ENCODE measurements around the gene EPHB3.

The EPHB3 gene

GRCh38 chr3:184596886-184597575 is 35.4 kb downstream of the EPHB3 start:
- no peak for DNase-seq (ENCODE audit: low read depth)
- no peak overlapping the region for H3K4me3 ChIP-seq (ENCODE audit: control insufficient read depth, low read depth, low read length)
- no peak for TF ChIP-seq CTCF (IDR thresholded peaks at IDR 0.05; ENCODE audit: control insufficient read depth, insufficient read depth, low read depth, low read length, missing control alignments)

GRCh38 chr3:184597829-184598573 is 36.4 kb downstream of the EPHB3 start:
- no peak for DNase-seq (ENCODE audit: low read depth)

DNA sequence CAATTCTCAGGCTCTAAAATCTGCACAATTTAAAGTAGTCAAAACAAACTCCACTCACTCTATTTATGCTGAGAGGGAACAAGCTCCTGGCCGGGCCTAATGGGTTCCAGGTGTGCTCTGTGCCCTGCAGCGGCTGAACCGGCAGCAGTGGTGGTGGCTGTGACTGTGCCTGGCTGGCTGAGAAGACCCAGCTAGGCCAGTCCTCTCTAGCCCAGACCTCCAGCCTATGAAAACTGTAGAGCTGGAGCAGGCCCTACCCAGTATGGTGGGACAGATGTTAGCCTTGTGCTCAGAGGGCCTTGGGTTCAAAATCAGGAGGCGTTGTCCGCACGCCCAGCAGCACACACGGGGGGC is 37.0 kb downstream of the EPHB3 start:
- no peak overlapping the region for H3K4me3 ChIP-seq (ENCODE audit: control insufficient read depth, low read depth, low read length)
- TF ChIP-seq CTCF (IDR thresholded peaks at IDR 0.05; ENCODE audit: control insufficient read depth, insufficient read depth, low read depth, low read length, missing control alignments) = no peak
- no peak for DNase-seq (ENCODE audit: low read depth)

More at GRCh38 chr3:184597829-184598573, 36.4 kb downstream of the EPHB3 start:
- TF ChIP-seq CTCF (IDR thresholded peaks at IDR 0.05; ENCODE audit: control insufficient read depth, insufficient read depth, low read depth, low read length, missing control alignments) = no peak
- no peak overlapping the region for H3K4me3 ChIP-seq (ENCODE audit: control insufficient read depth, low read depth, low read length)

DNA sequence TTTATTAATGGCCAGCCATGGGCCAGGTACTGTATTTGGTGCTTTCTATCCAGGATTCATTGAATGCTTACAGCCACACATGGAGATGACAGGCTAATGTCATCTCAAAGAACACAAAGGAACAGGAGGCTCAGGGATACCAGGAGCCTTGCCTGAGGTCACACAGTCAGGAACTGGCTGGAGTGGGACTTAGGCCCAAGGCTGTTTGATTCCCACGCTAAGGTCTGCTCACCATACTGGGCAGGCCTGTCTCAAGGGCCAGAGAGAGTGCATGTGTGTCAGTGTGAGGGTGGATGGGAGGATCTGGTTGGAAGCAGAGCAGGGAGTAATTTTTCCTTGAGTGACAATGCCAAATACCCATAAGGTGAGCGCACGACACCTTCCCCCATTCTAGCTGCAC is 37.6 kb downstream of the EPHB3 start:
- H3K4me3 ChIP-seq (ENCODE audit: control insufficient read depth, low read depth, low read length) = no peak overlapping the region
- DNase-seq (ENCODE audit: low read depth) = no peak
- TF ChIP-seq CTCF (IDR thresholded peaks at IDR 0.05; ENCODE audit: control insufficient read depth, insufficient read depth, low read depth, low read length, missing control alignments) = no peak

GRCh38 chr3:184600685-184601377 is 39.2 kb downstream of the EPHB3 start:
- H3K4me3 ChIP-seq (ENCODE audit: control insufficient read depth, low read depth, low read length) = no peak overlapping the region
- DNase-seq (ENCODE audit: low read depth) = no peak
- TF ChIP-seq CTCF (IDR thresholded peaks at IDR 0.05; ENCODE audit: control insufficient read depth, insufficient read depth, low read depth, low read length, missing control alignments) = no peak

DNA sequence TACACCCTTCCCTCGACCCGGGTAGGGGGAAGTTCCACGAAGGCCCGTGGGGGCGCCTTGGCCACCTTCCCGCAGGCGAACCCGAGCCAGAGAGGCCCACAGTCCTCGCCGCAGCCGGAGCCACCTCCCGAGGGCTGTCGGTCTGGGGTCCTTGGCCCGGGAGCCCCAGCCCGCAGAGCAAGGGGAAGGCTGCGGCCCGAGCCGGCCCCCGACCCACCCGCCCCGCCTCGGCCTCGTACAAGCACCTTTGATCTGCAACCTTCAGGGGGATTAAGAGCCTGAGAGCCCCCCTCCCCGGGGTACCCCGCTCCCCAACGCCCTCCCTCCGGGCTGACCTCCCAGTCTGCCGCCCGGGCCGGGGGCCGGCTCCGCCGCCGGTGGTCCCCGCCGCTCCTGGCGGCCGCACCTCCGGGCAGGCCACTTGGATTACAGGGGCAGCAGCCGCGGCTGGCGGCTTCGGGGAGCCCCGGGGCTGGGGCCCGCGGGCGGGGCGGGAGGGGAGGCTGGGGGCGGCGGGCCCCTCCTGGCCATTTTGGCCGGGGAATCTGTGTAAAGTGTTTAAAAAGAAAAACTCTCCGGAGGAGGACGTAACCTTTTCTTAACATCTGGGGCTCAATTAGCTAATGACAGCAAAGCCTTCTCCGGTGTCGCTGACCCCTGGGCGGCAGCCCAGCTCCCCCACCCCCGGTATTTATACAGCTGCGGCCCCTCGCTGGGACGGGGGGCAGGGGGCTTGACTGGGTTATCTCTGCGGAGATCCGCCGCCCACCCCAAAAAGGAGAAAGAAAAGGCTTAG is 40.2 kb downstream of the EPHB3 start:
- H3K4me3 ChIP-seq (ENCODE audit: control insufficient read depth, low read depth, low read length) = no peak overlapping the region
- no peak for TF ChIP-seq CTCF (IDR thresholded peaks at IDR 0.05; ENCODE audit: control insufficient read depth, insufficient read depth, low read depth, low read length, missing control alignments)
- DNase-seq (ENCODE audit: low read depth) = no peak

All from AG09309 (cell line).